Panc1 (cell line): ENCODE measurements around the gene NFIB. TPM values are rescaled to one million over a fixed set of nuclear protein-coding genes. Genes with fewer than 3 reads are reported as not detected.

Experiments
- ATAC-seq: fragments of 200-7000 bp; cut with Tn5 transposase; 2 replicates; pipeline ENCODE4 v1.9.1; 2020; ENCODE audit warnings: mild to moderate bottlenecking, moderate library complexity
- BruUV-seq: library from RNA; stranded (reverse); fragments of 400-500 nt; replicated peaks from 2 replicates; lab custom pipeline; 2021; lab: Mats Ljungman, UMichigan
- CTCF ChIA-PET: fragments of 300-600 bp; sonication (Branson Sonifier 250); formaldehyde crosslinking; loops from one replicate; lab custom pipeline; 2022; ENCODE audit warnings: antibody characterized with exemption; lab: Charles Lee
- POLR2A ChIA-PET: fragments of 300-600 bp; sonication (Branson Sonifier 250); formaldehyde crosslinking; loops from one replicate; lab custom pipeline; 2022; ENCODE audit warnings: antibody characterized with exemption; lab: Charles Lee
- DNase-seq: peaks from one replicate; pipeline ENCODE4 v3.0.0-alpha.2; 2010; ENCODE audit warnings: low read depth, low spot score
- H3K27ac ChIP-seq: 2 replicates; pipeline ENCODE4 v1.5.1; 2011; ENCODE audit warnings: mild to moderate bottlenecking, low read length, inconsistent platforms
- H3K27me3 ChIP-seq: fragments of 200-500 bp; sonication (Bioruptor generic); 2 replicates; pipeline ENCODE4 v1.6.0; 2014; ENCODE audit warnings: low read length, inconsistent platforms; ENCODE audit not compliant: control insufficient read depth, insufficient read depth
- H3K36me3 ChIP-seq: fragments of 200-500 bp; sonication (Bioruptor generic); 2 replicates; pipeline ENCODE4 v1.5.1; 2014; ENCODE audit warnings: inconsistent platforms, mild to moderate bottlenecking, low read length, moderate library complexity; ENCODE audit not compliant: control insufficient read depth, insufficient read depth
- H3K4me1 ChIP-seq: 2 replicates; pipeline ENCODE4 v1.5.1; 2011; ENCODE audit warnings: inconsistent platforms, mild to moderate bottlenecking, low read length, moderate library complexity; ENCODE audit not compliant: control insufficient read depth, insufficient read depth
- H3K4me3 ChIP-seq, 2 experiments: 2 replicates each; pipeline ENCODE4 v1.5.1; 2011 to 2012; ENCODE audit warnings: low read depth in 2 of 2, low read length in 2 of 2, mild to moderate bottlenecking in 2 of 2, inconsistent platforms in 1 of 2, moderate library complexity in 1 of 2
- H3K9me3 ChIP-seq: fragments of 200-500 bp; sonication (Bioruptor generic); 2 replicates; pipeline ENCODE4 v1.5.1; 2014; ENCODE audit warnings: low read depth, mild to moderate bottlenecking, inconsistent platforms, low read length, moderate library complexity; ENCODE audit not compliant: control insufficient read depth, insufficient read depth
- CTCF ChIP-seq: fragments of 450-650 bp; IDR thresholded peaks from 2 replicates; pipeline ENCODE4 v1.5.1; 2017; ENCODE audit warnings: mild to moderate bottlenecking
- POLR2AphosphoS5 ChIP-seq: IDR thresholded peaks from 2 replicates; pipeline ENCODE4 v1.6.1; 2012; ENCODE audit warnings: mild to moderate bottlenecking, low read depth, low read length, moderate library complexity
- SIN3A ChIP-seq: IDR thresholded peaks from 2 replicates; pipeline ENCODE4 v1.6.1; 2012; ENCODE audit warnings: low read depth, mild to moderate bottlenecking, low read length, moderate library complexity, borderline replicate concordance; ENCODE audit not compliant: insufficient read depth
- TCF7L2 ChIP-seq: IDR thresholded peaks from 2 replicates; pipeline ENCODE4 v1.6.1; 2011; ENCODE audit warnings: mild to moderate bottlenecking, low read depth, low read length, inconsistent platforms
- in situ Hi-C: cut with HindIII; loops from 2 replicates; pipeline ENCODE4 v1.10.0; 2016; ENCODE audit warnings: low sequenced_read_pairs, low pct_unique_long_range_greater_than_20kb
- intact Hi-C: fragments of 100-400 bp; cut with micrococcal nuclease; formaldehyde crosslinking; loops from one replicate; pipeline ENCODE4 v1.10.0; 2022; ENCODE audit not compliant: unreplicated experiment
- total RNA-seq: library from RNA; stranded (reverse); gene quantifications from one replicate; pipeline ENCODE4 v1.2.1, GENCODE V29; 2021; ENCODE audit not compliant: unreplicated experiment
- TF ChIP-seq, protein P1 (sequence below), 2 experiments: IDR thresholded peaks; 2 replicates each; pipeline ENCODE4 v1.6.1; 2011 to 2012; ENCODE audit warnings: low read depth in 2 of 2, control low read depth in 1 of 2, low read length in 1 of 2, mild to moderate bottlenecking in 1 of 2, moderate library complexity in 1 of 2; ENCODE audit not compliant: insufficient read depth in 1 of 2

The NFIB gene
- total RNA-seq, 1 experiment from 2014 or later = 26.7 TPM

- POLR2A ChIA-PET = no interaction called here
- intact Hi-C loops (no loop called here), in situ Hi-C loops (no loop called here)
- Histone ChIP-seq H3K27ac (no peak overlapping the region), H3K9me3 (no peaks in the 10 kb centered on the region), H3K4me1 (no peaks in the 10 kb centered on the region), H3K36me3 (no peaks in the 10 kb centered on the region), H3K4me3 (no peak overlapping the region), H3K27me3 (no peaks in the 10 kb centered on the region)
- no TSS peak for BruUV-seq
- CTCF ChIA-PET = no interaction called here
- TF ChIP-seq, protein P1, sequence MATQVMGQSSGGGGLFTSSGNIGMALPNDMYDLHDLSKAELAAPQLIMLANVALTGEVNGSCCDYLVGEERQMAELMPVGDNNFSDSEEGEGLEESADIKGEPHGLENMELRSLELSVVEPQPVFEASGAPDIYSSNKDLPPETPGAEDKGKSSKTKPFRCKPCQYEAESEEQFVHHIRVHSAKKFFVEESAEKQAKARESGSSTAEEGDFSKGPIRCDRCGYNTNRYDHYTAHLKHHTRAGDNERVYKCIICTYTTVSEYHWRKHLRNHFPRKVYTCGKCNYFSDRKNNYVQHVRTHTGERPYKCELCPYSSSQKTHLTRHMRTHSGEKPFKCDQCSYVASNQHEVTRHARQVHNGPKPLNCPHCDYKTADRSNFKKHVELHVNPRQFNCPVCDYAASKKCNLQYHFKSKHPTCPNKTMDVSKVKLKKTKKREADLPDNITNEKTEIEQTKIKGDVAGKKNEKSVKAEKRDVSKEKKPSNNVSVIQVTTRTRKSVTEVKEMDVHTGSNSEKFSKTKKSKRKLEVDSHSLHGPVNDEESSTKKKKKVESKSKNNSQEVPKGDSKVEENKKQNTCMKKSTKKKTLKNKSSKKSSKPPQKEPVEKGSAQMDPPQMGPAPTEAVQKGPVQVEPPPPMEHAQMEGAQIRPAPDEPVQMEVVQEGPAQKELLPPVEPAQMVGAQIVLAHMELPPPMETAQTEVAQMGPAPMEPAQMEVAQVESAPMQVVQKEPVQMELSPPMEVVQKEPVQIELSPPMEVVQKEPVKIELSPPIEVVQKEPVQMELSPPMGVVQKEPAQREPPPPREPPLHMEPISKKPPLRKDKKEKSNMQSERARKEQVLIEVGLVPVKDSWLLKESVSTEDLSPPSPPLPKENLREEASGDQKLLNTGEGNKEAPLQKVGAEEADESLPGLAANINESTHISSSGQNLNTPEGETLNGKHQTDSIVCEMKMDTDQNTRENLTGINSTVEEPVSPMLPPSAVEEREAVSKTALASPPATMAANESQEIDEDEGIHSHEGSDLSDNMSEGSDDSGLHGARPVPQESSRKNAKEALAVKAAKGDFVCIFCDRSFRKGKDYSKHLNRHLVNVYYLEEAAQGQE (IDR thresholded peaks at IDR 0.05; ENCODE audit: insufficient read depth in 1 of 2, low read depth in 2 of 2, low read length in 1 of 2) = no peak
- TF ChIP-seq CTCF (no peak), TCF7L2 (no peak), POLR2AphosphoS5 (no peak), SIN3A (no peak)
- no peak for ATAC-seq
- DNase-seq = no peak
Observed at GRCh38 chr9:14156046-14156445, 157.9 kb downstream of the NFIB start.

DNA sequence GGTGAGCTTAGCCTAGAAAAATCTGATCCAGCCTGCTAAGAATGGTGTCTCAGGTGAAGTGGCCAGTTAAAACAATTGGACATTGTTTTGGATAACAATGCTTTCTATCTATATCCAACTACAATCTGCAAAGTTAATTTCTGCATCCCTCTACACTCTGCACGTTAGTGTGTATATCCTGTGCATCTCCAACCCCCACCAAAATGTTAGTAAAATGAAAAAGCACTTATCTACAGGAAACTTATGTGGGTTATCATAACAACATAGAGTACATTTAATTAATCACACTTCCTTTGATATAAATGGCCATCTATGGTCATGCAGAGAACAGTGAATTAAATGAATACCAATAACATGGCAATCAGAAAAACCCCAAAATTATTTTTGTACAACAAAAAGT lies 158.7 kb downstream of the NFIB start:
- no peak for ATAC-seq
- DNase-seq = no peak
- no TSS peak for BruUV-seq
- no peak overlapping the region for H3K4me3 ChIP-seq
- TF ChIP-seq TCF7L2 (no peak), CTCF (no peak), SIN3A (no peak), POLR2AphosphoS5 (no peak)
- TF ChIP-seq, protein P1 (IDR thresholded peaks at IDR 0.05; ENCODE audit: insufficient read depth in 1 of 2, low read depth in 2 of 2, low read length in 1 of 2) = no peak
- H3K27ac ChIP-seq = no peak overlapping the region
- POLR2A ChIA-PET = no interaction called here
- no peaks in the 10 kb centered on the region for H3K36me3 ChIP-seq
- CTCF ChIA-PET = no interaction called here
- H3K4me1 ChIP-seq = no peaks in the 10 kb centered on the region
- no peaks in the 10 kb centered on the region for H3K9me3 ChIP-seq
- intact Hi-C loops (no loop called here), in situ Hi-C loops (no loop called here)
- no peaks in the 10 kb centered on the region for H3K27me3 ChIP-seq
